ENCODE results near the gene ZCCHC24. TPM values are rescaled to one million over a fixed set of nuclear protein-coding genes. Genes with fewer than 3 reads are reported as not detected.
A peak's percentile ranks its signal among the peaks of the same experiment; 100 is the strongest.

Gene ZCCHC24
- total RNA-seq, 1 experiment from 2014 or later = 9.2 TPM

DNA sequence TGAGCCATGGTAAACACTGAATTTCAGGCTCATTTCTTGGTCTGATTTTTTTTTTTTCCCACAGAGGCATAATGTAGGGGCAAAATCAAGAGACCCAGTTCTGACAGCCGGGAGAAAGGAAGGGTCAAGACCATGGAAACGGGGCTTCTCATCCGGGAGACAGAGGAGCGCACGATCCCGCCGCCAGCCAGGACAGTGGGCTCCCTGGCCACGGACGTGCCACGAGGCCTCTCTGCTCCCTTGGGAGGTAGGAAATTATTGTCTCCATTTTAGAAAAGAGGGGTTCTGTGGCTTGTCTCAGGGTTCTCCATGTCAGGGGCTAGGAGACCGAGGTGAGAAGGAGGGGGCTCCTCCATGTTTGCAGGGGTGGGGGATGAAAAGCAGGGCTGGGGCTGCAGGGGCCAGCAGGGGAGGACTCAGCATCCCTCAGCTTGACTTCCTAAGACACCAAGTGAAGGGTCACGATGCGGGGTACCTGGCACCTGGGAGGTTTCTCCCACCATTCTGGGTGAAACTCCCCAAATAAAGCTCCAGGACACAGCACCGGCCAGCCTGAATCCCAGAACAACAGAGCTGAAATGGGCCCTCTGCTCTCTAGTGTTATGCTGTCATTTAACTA, 60.5 kb downstream of the ZCCHC24 start:
- no peak overlapping the region for H3K4me3 ChIP-seq
- DNase-seq (ENCODE audit: low read depth in 1 of 2, low spot score in 2 of 2) = no peak
- H3K36me3 ChIP-seq = peaks cover 31% of the 10 kb centered on the region
- H3K27me3 ChIP-seq (replicated peaks) = no peaks in the 10 kb centered on the region
- no peak overlapping the region for H3K27ac ChIP-seq
- H3K4me1 ChIP-seq (replicated peaks) = peaks cover 32% of the 10 kb centered on the region
- no peaks in the 10 kb centered on the region for H3K9me3 ChIP-seq (replicated peaks)

DNA sequence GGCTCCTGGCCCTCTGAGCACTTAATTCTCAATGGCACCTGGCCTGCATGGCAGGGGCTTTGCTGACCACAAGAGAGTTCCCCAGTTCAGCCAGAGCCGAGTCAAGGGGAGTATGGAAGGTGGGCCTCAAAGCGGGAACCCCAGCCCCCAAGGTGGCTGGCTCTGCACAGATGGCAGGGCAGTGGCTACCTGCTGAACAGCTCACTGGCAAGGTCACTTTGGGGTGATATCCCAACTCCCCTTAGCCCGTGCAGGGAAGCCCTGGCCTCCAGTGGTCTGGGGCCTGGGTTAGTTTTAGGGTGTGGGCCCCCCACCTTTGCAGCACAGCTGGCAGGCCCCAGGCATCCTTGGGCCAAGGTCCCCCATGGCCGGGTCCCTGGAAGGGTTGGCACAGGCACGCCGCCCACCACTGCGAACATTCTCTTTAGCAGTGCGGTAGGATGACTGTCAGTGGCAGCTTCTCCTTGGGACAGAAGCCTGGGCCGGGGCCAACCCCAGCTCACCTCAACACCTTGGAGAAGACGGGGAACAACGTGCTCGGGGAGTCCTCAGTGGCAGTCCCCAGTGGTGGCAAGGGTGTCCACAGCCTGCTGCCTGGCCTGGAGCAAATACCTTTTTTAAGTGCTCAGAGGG, 61.3 kb downstream of the ZCCHC24 start:
- peaks cover 29% of the 10 kb centered on the region for H3K36me3 ChIP-seq
- DNase-seq (ENCODE audit: low read depth in 1 of 2, low spot score in 2 of 2) = peak in 1 of 2 experiments; percentile 38
- H3K4me1 ChIP-seq (replicated peaks) = peaks cover 36% of the 10 kb centered on the region
- H3K27me3 ChIP-seq (replicated peaks) = no peaks in the 10 kb centered on the region
- H3K4me3 ChIP-seq = no peak overlapping the region
- H3K9me3 ChIP-seq (replicated peaks) = no peaks in the 10 kb centered on the region
- H3K27ac ChIP-seq = no peak overlapping the region

DNA sequence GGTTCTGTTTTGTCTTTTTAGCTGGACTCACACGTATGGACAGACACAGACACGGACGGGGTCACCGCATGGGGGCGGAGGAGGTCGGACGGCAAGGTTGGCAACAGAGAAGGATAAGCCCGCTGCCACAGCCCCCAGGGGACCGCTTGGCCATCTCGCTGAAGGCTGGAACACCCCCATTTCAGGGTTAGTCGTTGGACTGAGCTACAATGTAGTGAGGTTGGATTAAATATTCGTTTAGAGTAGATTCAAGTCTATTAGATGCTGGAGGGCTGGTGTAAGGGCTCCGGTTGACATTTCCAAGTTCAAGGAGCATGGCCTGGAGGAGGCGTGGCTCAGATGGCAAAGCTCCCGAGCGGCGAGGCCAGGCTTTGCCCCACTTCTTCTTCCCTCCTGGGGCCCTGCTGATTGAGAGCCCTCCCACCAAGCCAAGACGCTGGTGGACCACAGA, 62.9 kb downstream of the ZCCHC24 start:
- peak overlapping the region; percentile 64 for H3K27ac ChIP-seq
- peaks cover 16% of the 10 kb centered on the region for H3K36me3 ChIP-seq
- H3K4me1 ChIP-seq (replicated peaks) = peaks cover 36% of the 10 kb centered on the region
- no peak overlapping the region for H3K4me3 ChIP-seq
- no peaks in the 10 kb centered on the region for H3K27me3 ChIP-seq (replicated peaks)
- DNase-seq (ENCODE audit: low read depth in 1 of 2, low spot score in 2 of 2) = peak in 1 of 2 experiments; percentile 36
- H3K9me3 ChIP-seq (replicated peaks) = no peaks in the 10 kb centered on the region

DNA sequence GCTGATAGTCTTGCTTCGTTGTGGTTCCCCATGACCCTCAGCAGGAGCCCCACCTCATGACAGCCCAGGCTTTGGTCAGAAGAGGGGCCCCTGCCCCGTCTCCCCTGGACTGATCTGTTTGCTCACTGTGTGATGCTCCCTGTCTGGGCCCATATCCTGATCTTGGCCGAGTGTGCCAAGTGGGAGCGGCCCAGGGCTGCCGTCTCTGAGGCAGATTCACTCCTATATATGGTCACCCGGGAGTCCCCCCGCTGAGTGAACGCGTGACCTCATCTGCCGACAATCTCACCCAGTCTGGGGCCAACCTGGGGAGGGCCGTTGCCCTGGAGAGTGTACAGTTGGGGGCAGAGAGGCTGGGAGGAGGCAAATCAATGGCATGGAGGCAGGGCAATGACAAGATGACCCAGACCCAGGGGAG, 63.6 kb downstream of the ZCCHC24 start:
- 0 out of 2 replicates have a peak, but pooled peaks cover 14% of the 10 kb centered on the region for H3K36me3 ChIP-seq
- no peak overlapping the region for H3K4me3 ChIP-seq
- H3K9me3 ChIP-seq (replicated peaks) = no peaks in the 10 kb centered on the region
- no peaks in the 10 kb centered on the region for H3K27me3 ChIP-seq (replicated peaks)
- DNase-seq (ENCODE audit: low read depth in 1 of 2, low spot score in 2 of 2) = peak; percentile 88 to 94
- H3K27ac ChIP-seq = peak overlapping the region; percentile 64
- H3K4me1 ChIP-seq (replicated peaks) = peaks cover 36% of the 10 kb centered on the region

DNA sequence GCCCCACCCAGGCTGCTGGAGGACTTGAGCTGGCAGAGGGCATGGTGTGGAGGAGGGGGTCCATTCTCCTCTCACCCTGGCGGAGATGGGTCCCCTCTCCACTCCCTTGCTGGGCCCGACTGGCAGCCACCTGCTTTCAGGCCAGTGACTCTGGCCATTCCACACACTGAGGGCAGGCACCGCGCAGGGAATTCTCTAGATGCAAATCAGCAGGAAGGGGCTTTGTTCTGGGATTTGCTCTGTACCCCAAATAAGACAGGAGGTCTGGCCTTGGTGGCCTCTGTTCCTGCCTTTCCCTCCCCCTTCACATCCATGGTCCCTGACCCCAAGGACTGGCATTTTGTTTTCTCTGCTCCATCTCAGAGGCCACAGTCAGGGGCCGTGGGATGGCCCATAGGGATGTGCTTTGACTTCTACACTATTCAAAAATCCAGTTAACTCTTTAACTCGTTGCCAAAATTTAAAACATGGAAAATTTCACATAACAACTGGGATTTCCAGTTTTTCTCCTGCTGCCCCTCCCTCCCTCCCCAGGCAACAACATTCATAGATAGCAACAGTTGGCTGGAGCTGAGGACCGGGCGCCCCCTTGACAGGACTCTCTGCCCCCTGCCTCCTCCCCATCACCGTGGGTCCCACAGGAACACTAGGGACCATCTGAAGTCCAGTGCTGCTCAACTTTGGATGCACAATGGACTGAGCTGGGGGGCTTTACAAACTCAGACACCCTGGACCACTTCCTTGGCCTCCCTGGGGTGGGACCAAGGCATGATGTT, 64.3 kb downstream of the ZCCHC24 start:
- no peaks in the 10 kb centered on the region for H3K9me3 ChIP-seq (replicated peaks)
- H3K4me3 ChIP-seq = no peak overlapping the region
- DNase-seq (ENCODE audit: low read depth in 1 of 2, low spot score in 2 of 2) = no peak
- H3K36me3 ChIP-seq = 0 out of 2 replicates have a peak, but pooled peaks cover 12% of the 10 kb centered on the region
- H3K27ac ChIP-seq = peak overlapping the region; percentile 64
- H3K27me3 ChIP-seq (replicated peaks) = no peaks in the 10 kb centered on the region
- H3K4me1 ChIP-seq (replicated peaks) = peaks cover 36% of the 10 kb centered on the region

DNA sequence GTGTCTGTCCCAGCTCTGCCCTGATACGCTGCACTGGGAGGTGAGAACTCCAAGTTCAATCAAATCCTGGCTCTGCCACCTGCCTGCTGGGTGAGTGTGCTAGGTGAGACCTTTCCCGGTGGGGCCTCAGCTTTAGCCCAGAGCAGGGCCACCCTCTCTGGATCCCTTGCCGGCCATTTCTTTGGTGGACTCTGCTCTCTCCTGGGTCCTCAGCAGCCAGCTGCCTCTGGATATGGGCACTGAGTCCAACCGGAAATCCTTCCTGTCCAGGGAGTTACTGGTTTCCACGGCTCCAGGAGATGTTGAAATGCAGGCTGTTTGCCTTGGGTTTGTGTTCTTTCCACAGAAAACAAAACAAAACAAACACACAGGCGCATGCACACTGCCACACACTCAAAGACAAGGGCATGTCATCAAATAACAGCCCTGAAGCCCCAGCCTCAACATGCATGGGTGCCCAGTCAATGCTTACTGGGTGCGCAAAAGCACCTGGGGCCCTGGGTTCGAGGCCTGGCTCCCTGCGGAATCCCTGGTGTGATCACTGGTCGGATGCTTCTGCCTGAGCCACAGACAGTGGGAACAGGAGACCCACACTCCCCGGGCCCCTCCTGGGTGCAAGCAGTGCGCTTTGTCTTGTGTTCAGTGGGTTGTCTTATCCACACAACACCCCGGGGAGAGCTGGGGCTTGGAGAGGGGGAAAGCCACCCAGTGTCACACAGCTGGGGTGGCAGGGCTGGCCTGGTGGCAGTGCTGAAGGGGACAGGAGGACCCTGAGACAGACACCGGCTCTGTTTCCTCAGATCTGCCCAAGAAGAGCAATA, 65.1 kb downstream of the ZCCHC24 start:
- Histone ChIP-seq H3K4me1 (replicated peaks) (peaks cover 41% of the 10 kb centered on the region), H3K27me3 (replicated peaks) (no peaks in the 10 kb centered on the region), H3K4me3 (no peak overlapping the region), H3K36me3 (0 out of 2 replicates have a peak, but pooled peaks cover 4% of the 10 kb centered on the region), H3K27ac (peak overlapping the region; percentile 64), H3K9me3 (replicated peaks) (no peaks in the 10 kb centered on the region)
- peak in 1 of 2 experiments; percentile 52 for DNase-seq (ENCODE audit: low read depth in 1 of 2, low spot score in 2 of 2)

DNA sequence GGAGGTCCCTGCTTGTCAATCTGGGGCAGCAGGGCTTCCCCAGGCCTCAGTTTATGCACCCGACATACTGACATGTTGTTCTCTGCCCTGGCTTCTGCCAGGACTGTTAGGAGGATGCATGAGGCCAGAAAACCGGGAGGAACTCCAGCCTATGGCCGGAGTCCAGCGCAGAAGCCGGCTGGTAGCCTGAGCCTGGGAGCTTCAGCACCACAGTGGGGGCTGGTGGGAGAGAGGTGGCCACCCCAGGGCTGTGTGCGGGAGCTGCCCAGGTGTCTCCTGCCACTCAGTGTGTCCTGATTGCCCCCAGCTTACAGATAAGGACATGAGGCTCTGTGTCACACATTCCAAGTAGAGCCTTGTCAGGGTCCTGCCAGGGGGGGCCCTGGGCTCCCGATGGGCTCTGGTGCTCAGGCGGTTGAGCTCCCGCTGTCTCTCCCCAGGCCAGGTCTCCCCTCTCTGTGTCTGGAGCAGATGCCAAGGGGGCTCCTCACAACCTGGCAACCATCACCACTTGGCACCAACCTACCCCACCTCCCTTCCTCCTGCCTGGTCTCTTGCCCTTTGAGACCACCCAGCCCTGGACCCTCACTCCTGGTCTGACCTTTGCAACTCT, 65.8 kb downstream of the ZCCHC24 start:
- Histone ChIP-seq H3K4me3 (no peak overlapping the region), H3K9me3 (replicated peaks) (no peaks in the 10 kb centered on the region), H3K27ac (peak overlapping the region; percentile 64), H3K4me1 (replicated peaks) (peaks cover 46% of the 10 kb centered on the region), H3K27me3 (replicated peaks) (no peaks in the 10 kb centered on the region), H3K36me3 (0 out of 2 replicates have a peak, but pooled peaks cover 3% of the 10 kb centered on the region)
- DNase-seq (ENCODE audit: low read depth in 1 of 2, low spot score in 2 of 2) = peak in 1 of 2 experiments; percentile 38

DNA sequence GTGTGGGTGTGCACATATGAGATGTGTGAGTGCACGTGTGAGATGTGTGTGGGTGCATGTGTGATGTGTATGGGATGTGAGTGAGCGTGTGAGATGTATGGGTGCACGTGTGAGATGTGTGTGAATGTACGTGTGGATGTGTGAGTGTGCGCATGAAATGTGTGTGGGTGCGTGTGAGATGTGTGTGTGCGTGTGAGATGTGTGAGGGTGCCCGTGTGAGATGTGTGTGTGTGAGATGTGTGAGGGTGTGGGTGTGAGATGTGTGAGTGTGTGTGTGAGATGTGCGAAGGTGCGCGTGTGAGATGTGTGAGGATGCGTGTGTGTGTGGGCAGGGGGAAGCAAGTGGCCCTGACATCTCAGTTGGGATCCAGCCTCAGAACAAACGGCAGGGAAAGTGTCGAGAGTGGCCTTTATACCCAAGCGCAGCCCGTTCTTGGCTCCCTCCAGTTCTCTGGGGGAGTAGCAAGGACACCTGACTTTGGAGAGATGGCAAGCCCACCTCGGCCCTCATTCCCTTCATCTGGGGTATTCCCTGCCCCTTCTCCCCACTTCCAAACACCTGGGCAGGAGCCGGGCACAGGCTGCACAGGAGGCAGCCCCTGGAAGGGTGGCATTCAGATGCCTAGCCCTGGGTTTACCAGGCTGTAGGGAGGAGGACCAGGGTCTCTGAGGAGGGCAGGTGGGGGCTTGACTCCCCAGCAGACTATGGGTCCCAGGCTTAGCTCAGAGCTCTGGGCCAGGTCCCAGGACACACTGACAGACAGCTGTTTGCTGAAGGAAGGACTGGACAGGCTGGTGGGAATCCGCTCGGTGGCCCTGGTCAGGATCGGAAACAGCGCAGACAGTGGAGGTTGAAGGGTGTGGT, 66.5 kb downstream of the ZCCHC24 start:
- no peaks in the 10 kb centered on the region for H3K27me3 ChIP-seq (replicated peaks)
- DNase-seq (ENCODE audit: low read depth in 1 of 2, low spot score in 2 of 2) = peak in 1 of 2 experiments; percentile 37
- H3K27ac ChIP-seq = no peak overlapping the region
- H3K4me1 ChIP-seq (replicated peaks) = peaks cover 47% of the 10 kb centered on the region
- H3K9me3 ChIP-seq (replicated peaks) = no peaks in the 10 kb centered on the region
- H3K4me3 ChIP-seq = no peak overlapping the region
- H3K36me3 ChIP-seq = no peaks in the 10 kb centered on the region

DNA sequence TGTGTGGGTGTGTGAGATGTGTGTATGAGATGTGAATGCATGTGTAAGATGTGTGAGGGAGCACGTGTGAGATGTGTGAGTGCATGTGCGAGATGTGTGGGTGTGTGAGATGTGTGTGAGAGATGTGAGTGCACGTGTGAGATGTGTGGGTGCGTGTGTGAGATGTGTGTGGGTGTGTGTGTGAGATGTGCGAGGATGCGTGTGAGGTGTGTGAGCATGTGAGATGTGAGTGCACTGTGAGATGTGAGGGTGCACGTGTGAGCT, 67.1 kb downstream of the ZCCHC24 start:
- H3K9me3 ChIP-seq (replicated peaks) = no peaks in the 10 kb centered on the region
- no peak overlapping the region for H3K27ac ChIP-seq
- H3K4me1 ChIP-seq (replicated peaks) = peaks cover 47% of the 10 kb centered on the region
- H3K36me3 ChIP-seq = no peaks in the 10 kb centered on the region
- no peaks in the 10 kb centered on the region for H3K27me3 ChIP-seq (replicated peaks)
- no peak overlapping the region for H3K4me3 ChIP-seq
- no peak for DNase-seq (ENCODE audit: low read depth in 1 of 2, low spot score in 2 of 2)

DNA sequence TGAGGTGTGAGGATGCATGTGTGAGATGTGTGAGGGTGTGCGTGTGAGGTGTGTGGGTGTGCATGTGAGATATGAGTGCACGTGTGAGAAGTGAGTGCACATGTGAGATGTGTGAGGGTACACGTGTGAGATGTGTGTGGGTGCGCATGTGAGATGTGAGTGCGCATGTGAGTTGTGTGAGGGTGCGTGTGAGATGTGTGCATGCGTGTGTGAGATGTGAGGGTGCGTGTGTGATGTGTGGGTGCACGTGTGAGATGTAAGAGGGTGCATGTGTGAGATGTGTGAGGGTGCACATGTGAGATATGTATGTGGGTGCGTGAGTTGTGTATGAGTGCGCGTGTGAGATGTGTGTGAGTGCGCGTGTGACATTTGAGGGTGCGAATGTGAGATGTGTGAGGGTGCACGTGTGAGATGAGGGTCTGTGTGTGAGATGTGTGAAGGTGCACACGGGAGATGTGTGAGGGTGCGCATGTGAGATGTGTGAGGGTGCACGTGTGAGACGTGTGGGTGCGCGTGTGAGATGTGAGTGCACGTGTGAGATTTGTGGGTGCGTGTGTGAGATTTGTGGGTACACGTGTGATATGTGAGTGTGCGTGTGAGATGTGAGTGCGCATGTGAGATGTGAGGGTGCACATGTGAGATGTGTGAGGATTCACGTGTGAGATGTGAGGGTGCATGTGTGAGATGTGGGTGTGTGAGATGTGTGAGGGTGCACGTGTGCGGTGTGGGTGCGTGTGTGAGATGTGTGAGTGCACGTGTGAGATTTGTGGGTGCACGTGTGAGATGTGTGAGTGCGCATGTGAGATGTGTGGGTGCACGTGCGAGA, 67.7 kb downstream of the ZCCHC24 start:
- H3K4me1 ChIP-seq (replicated peaks) = peaks cover 43% of the 10 kb centered on the region
- H3K9me3 ChIP-seq (replicated peaks) = no peaks in the 10 kb centered on the region
- H3K27ac ChIP-seq = no peak overlapping the region
- no peaks in the 10 kb centered on the region for H3K27me3 ChIP-seq (replicated peaks)
- no peaks in the 10 kb centered on the region for H3K36me3 ChIP-seq
- no peak for DNase-seq (ENCODE audit: low read depth in 1 of 2, low spot score in 2 of 2)
- H3K4me3 ChIP-seq = no peak overlapping the region

DNA sequence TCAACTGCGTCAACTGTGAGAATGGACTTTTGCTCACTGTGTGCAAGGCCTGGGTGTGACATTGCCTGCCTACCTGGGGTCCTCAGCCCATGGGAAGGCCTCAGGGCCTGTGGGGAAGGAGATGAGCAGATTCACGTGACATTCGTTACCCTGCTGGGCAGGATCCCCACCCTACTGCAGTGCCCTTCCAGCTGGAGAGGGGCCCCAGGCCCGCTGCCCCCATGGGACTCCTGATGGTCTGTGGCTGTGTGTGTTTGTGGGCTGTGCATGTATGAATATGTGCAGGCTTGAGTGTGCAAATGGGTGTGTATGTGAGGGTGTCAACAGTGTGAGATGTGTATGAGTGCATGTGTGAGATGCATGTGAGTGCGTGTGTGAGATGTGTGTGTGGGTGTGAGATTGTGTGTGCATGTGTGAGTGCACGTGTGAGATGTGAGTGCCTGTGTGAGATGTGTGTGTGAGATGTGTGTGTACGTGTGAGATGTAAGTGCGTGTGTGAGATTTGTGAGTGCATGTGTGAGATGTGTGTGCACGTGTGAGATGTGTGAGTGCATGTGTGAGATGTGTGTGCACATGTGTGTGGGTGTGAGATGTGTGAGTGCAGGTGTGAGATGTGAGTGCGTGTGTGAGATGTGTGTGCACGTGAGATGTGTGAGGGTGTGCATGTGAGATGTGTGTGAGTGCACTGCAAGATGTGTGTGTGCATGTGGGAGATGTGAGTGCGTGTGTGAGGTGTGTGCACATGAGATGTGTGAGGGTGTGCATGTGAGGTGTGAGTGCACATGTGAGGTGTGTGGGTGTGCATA, 68.5 kb downstream of the ZCCHC24 start:
- Histone ChIP-seq H3K27me3 (replicated peaks) (no peaks in the 10 kb centered on the region), H3K9me3 (replicated peaks) (no peaks in the 10 kb centered on the region), H3K36me3 (no peaks in the 10 kb centered on the region), H3K27ac (no peak overlapping the region), H3K4me3 (no peak overlapping the region), H3K4me1 (replicated peaks) (peaks cover 35% of the 10 kb centered on the region)
- DNase-seq (ENCODE audit: low read depth in 1 of 2, low spot score in 2 of 2) = no peak

All from SJSA1 (cell line).